Measurements from ENCODE around the gene STYXL1.
"Not testable (repeated sequence)": the region's sequence is repeated elsewhere in the genome, so short reads cannot be mapped to it uniquely, and the experiment has no call there.

The STYXL1 gene, protein sequence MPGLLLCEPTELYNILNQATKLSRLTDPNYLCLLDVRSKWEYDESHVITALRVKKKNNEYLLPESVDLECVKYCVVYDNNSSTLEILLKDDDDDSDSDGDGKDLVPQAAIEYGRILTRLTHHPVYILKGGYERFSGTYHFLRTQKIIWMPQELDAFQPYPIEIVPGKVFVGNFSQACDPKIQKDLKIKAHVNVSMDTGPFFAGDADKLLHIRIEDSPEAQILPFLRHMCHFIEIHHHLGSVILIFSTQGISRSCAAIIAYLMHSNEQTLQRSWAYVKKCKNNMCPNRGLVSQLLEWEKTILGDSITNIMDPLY

GRCh38 chr7:76047811-76048667 is at the start of gene STYXL1, which contains the start of gene MDH2:
TSS of gene STYXL1 (minus strand) at chr7:76048000. CDS start at chr7:76030523, 17,477 bp downstream.
TSS of gene MDH2 (plus strand) at chr7:76048106. CDS start at chr7:76048161, 55 bp downstream.
- peak; percentile 91 for DNase-seq

DNA sequence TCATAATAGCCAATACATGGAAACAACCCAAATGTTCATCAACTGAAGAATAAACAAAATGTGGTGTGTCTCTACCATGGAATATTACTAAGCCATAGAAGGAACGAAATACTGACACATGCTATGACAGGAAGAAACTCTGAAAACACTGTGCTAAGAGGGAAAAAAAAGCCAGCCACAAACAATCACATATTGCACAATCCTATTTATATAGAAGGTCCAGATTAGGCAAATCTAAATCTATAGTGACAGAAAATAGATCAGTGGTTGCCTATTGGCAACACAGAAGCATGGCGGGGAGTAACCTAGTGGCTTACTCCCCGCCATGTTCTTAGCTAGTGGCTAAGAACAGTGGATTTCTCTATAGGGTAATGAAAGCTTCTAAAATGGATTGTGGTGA is 48.1 kb upstream of the STYXL1 start:
- no peak for DNase-seq

GRCh38 chr7:76094326-76094725 is 46.5 kb upstream of the STYXL1 start:
- not testable (repeated sequence) for DNase-seq

- DNase-seq = not testable (repeated sequence)
Observed at GRCh38 chr7:76093531-76093930, 45.7 kb upstream of the STYXL1 start.

- no peak for DNase-seq
Observed at GRCh38 chr7:76091506-76091905, 43.7 kb upstream of the STYXL1 start.

GRCh38 chr7:76089865-76090475 is 42.2 kb upstream of the STYXL1 start:
- DNase-seq = no peak

GRCh38 chr7:76087362-76087791 is 39.6 kb upstream of the STYXL1 start:
- not testable (repeated sequence) for DNase-seq

- DNase-seq = no peak
Observed at GRCh38 chr7:76086070-76086469, 38.3 kb upstream of the STYXL1 start.

- not testable (repeated sequence) for DNase-seq
Observed at GRCh38 chr7:76084115-76084514, 36.3 kb upstream of the STYXL1 start.

DNA sequence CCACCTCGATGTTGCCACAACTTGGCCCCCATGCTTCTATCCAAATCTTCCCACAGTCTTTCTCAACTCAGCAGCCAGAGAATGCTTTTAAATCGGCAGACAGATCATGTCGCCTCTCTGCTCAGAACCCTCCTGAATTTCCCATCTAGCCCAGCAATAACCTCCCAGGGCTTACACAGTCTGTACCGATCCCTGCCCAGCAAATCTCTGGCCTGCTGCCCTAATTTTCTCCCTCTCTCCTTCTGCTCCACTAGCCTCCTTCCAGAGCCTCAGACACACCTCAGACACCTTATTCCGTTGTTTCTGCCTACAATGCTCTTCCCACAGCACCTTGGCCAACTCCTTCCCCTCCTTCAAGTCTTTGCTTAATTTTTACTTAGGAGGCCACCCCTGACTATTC is 32.4 kb upstream of the STYXL1 start:
- no peak for DNase-seq

- DNase-seq = no peak
Observed at GRCh38 chr7:76077435-76077834, 29.6 kb upstream of the STYXL1 start.

GRCh38 chr7:76076995-76077394 is 29.2 kb upstream of the STYXL1 start:
- DNase-seq = no peak

- no peak for DNase-seq
Observed at GRCh38 chr7:76074972-76075370, 27.2 kb upstream of the STYXL1 start.

- no peak for DNase-seq
Observed at GRCh38 chr7:76074306-76074971, 26.6 kb upstream of the STYXL1 start.

GRCh38 chr7:76073335-76073990 is 25.7 kb upstream of the STYXL1 start:
- DNase-seq = no peak

- no peak for DNase-seq
Observed at GRCh38 chr7:76072243-76073148, 24.7 kb upstream of the STYXL1 start.

GRCh38 chr7:76071316-76072242 is 23.8 kb upstream of the STYXL1 start:
- no peak for DNase-seq

GRCh38 chr7:76069238-76069638 is 21.4 kb upstream of the STYXL1 start:
- DNase-seq = peak; percentile 84

DNA sequence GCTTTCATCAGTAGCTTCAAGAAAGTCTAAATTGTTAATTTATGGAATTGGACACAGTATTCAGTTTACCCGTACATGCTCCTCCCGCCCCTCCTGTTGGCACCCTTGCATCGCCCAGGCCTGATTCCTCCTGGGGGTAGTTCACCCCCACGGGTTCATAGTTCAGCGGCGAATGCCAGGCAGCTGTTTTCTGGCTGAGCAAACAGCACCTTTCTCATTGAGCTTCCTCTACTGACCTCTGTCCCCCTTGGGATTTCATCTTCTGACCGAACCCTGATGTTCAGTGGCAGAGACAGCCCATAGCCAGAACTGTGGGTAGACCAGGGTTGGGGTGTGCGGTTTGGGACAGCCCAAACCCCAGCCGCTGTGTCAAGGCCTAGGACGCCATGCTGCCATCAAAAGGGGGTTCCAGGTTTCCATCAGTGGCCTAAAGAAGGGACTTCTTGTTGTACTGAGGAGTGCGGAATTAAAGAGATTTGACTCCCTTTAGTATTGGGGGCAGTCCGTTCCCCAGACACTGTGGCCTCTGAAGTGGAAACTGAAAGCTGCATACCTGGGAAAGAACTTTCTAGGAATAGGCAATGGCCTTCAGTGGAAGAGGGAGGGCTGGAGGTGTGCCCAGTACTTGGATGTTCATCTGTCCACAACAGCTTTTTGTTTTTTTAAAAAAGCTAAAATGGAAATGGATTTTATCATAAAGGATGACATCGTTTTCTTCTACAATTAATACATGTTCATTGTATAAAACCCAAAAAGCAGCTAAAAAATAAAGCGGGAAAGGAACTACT is 19.1 kb upstream of the STYXL1 start:
- no peak for DNase-seq

Data from DMS 273 treated with DMSO at 0.1 percent for 48 hours (cell line).